Measurements from ENCODE around the gene FGD5.

DNA sequence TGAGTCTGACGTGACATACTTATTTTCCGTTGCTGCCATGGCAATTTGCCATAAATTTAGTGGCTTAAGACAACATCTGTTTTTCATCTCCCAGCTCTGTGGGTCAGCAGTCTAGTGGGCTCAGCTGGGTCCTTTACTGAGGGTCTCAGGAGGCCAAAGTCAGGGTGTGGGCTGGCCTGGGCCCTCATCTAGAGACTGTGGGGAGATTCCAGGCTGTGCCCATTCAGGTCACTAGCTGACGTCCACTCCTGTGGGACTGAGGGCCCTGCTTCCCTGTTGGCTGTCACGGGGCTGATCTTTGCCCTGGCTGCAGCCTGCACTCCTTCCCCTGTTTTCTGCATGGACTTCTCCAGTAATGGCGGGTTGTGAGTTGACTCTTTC, 19.1 kb downstream of the FGD5 start:
- TF ChIP-seq, protein P1, sequence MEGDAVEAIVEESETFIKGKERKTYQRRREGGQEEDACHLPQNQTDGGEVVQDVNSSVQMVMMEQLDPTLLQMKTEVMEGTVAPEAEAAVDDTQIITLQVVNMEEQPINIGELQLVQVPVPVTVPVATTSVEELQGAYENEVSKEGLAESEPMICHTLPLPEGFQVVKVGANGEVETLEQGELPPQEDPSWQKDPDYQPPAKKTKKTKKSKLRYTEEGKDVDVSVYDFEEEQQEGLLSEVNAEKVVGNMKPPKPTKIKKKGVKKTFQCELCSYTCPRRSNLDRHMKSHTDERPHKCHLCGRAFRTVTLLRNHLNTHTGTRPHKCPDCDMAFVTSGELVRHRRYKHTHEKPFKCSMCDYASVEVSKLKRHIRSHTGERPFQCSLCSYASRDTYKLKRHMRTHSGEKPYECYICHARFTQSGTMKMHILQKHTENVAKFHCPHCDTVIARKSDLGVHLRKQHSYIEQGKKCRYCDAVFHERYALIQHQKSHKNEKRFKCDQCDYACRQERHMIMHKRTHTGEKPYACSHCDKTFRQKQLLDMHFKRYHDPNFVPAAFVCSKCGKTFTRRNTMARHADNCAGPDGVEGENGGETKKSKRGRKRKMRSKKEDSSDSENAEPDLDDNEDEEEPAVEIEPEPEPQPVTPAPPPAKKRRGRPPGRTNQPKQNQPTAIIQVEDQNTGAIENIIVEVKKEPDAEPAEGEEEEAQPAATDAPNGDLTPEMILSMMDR (IDR thresholded peaks at IDR 0.05), result no peak
- TF ChIP-seq POLR2A (IDR thresholded peaks at IDR 0.05) (no peak), POLR2AphosphoS5 (IDR thresholded peaks at IDR 0.05) (no peak)

Data from upper lobe of left lung (tissue), 4 donors.